Ascending aorta (tissue), 2 donors: ENCODE results near the gene TTLL10. TPM values are rescaled to one million over a fixed set of nuclear protein-coding genes. Genes with fewer than 3 reads are reported as not detected.

Experiments
- DNase-seq, 2 donors: peaks; one replicate each; pipeline ENCODE4 v3.0.0-alpha.2; 2019; ENCODE audit warnings: low spot score in 2 of 2
- H3K27ac ChIP-seq, 2 donors: fragments of 200-600 bp; sonication (generic); one replicate each; pipeline ENCODE4 v1.5.1; 2016 to 2017; ENCODE audit warnings: mild to moderate bottlenecking in 1 of 2
- H3K27me3 ChIP-seq: fragments of 200-600 bp; sonication (generic); one replicate; pipeline ENCODE4 v1.5.1; 2017
- H3K36me3 ChIP-seq, 2 donors: fragments of 200-600 bp; sonication (generic); one replicate each; pipeline ENCODE4 v1.5.1; 2016
- H3K4me1 ChIP-seq, 2 donors: fragments of 200-600 bp; sonication (generic); one replicate each; pipeline ENCODE4 v1.5.1; 2016 to 2017; ENCODE audit warnings: mild to moderate bottlenecking in 1 of 2
- H3K4me3 ChIP-seq, 2 donors: fragments of 200-600 bp; sonication (generic); one replicate each; pipeline ENCODE4 v1.5.1; 2016 to 2017; ENCODE audit warnings: mild to moderate bottlenecking in 1 of 2
- H3K9me3 ChIP-seq, 2 donors: fragments of 200-600 bp; sonication (generic); one replicate each; pipeline ENCODE4 v1.5.1; 2016
- intact Hi-C: fragments of 100-400 bp; cut with DNase I; formaldehyde crosslinking; loops from one replicate; pipeline ENCODE4 v1.15.1; 2023
- total RNA-seq: library from RNA; depleted of rRNA; stranded (reverse); fragments of >200 nt; gene quantifications from one replicate; pipeline ENCODE4 v1.1.0, GENCODE V29; 2016
- TF ChIP-seq, protein P1 (sequence below), 3 experiments: fragments of 200-600 bp in 2 of 3; fragments of 450-650 bp in 1 of 3; sonication (generic) in 2 of 3; IDR thresholded peaks; one replicate each; pipeline ENCODE4 v1.5.1; 2016 to 2019; ENCODE audit warnings: antibody characterized with exemption in 3 of 3, mild to moderate bottlenecking in 1 of 3, moderate library complexity in 1 of 3

Gene TTLL10
- total RNA-seq, 1 donor from 2014 or later = not detected

GRCh38 chr1:1244192-1244811 is 70.6 kb downstream of the TTLL10 start:
- TF ChIP-seq, protein P1, sequence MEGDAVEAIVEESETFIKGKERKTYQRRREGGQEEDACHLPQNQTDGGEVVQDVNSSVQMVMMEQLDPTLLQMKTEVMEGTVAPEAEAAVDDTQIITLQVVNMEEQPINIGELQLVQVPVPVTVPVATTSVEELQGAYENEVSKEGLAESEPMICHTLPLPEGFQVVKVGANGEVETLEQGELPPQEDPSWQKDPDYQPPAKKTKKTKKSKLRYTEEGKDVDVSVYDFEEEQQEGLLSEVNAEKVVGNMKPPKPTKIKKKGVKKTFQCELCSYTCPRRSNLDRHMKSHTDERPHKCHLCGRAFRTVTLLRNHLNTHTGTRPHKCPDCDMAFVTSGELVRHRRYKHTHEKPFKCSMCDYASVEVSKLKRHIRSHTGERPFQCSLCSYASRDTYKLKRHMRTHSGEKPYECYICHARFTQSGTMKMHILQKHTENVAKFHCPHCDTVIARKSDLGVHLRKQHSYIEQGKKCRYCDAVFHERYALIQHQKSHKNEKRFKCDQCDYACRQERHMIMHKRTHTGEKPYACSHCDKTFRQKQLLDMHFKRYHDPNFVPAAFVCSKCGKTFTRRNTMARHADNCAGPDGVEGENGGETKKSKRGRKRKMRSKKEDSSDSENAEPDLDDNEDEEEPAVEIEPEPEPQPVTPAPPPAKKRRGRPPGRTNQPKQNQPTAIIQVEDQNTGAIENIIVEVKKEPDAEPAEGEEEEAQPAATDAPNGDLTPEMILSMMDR (IDR thresholded peaks at IDR 0.05) = no peak
- intact Hi-C loops = no loop called here
- Histone ChIP-seq H3K36me3 (no peaks in the 10 kb centered on the region), H3K4me3 (no peak overlapping the region), H3K9me3 (no peaks in the 10 kb centered on the region), H3K27ac (no peak overlapping the region), H3K4me1 (peaks cover 0 to 3% of the 10 kb centered on the region in 2 donors), H3K27me3 (no peaks in the 10 kb centered on the region)
- no peak for DNase-seq

- no peak for DNase-seq
- Histone ChIP-seq H3K9me3 (no peaks in the 10 kb centered on the region), H3K27ac (no peak overlapping the region), H3K4me3 (no peak overlapping the region), H3K36me3 (no peaks in the 10 kb centered on the region), H3K27me3 (no peaks in the 10 kb centered on the region), H3K4me1 (peaks cover 0 to 3% of the 10 kb centered on the region in 2 donors)
- intact Hi-C loops = no loop called here
- TF ChIP-seq, protein P1 (IDR thresholded peaks at IDR 0.05) = no peak
Measured at GRCh38 chr1:1245178-1245816, 71.6 kb downstream of the TTLL10 start.

DNA sequence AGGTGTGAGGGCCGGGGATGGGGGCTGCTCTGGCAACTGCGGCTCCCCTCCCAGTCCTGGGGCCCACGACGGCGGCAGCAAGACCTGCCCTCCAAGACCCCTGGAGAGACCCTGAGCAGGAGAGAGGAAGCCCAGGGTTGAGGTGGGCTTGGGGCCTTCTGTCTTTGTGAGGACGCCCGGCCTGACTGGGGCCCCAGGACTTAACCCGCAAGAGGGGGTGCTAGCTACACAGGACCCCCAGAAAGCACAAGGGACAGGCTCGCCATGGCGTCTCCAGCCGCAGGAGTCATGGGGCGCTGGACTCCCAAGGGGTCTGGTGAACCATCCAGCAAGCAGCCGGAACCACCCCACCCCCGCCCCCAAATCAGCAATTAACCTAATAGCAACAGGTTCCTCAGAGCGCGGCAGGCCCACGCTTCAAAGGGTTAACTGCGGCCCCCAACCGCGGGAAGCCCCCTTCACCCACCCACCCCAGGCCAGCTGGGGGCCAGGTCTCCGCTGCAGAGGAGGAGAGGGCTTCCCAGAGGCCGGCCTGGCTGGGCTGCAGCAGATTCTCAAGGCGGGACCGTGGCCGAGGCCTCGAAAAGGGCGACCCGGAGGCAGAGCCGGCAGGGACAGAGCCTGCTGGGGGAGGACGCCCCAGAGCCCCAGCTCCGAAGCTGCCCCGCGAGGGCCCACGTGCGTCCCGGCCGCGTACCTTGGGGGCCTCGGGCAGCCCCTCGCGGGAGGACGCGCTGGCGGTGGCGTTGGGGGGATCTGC is 72.3 kb downstream of the TTLL10 start:
- Histone ChIP-seq H3K27ac (no peak overlapping the region), H3K4me1 (peaks cover 0 to 3% of the 10 kb centered on the region in 2 donors), H3K9me3 (no peaks in the 10 kb centered on the region), H3K36me3 (no peaks in the 10 kb centered on the region), H3K27me3 (no peaks in the 10 kb centered on the region), H3K4me3 (no peak overlapping the region)
- TF ChIP-seq, protein P1 (IDR thresholded peaks at IDR 0.05) = no peak
- intact Hi-C loops = no loop called here
- no peak for DNase-seq

- intact Hi-C loops = no loop called here
- H3K4me3 ChIP-seq = no peak within 1 kb of the TSS
- peaks cover 0 to 3% of the 10 kb centered on the region in 2 donors for H3K4me1 ChIP-seq
Measured at GRCh38 chr1:1246577-1247340, 73.1 kb downstream of the TTLL10 start, which contains the start of gene C1QTNF12. Gene C1QTNF12, minus strand, starts transcription at chr1:1246722. Its CDS starts 32 bp downstream, at chr1:1246690.

More at GRCh38 chr1:1246577-1247340, 73.1 kb downstream of the TTLL10 start, which contains the start of gene C1QTNF12:
- Histone ChIP-seq H3K27me3 (no peaks in the 10 kb centered on the region), H3K36me3 (no peaks in the 10 kb centered on the region), H3K27ac (no peak within 1 kb of the TSS), H3K9me3 (no peaks in the 10 kb centered on the region)
- TF ChIP-seq, protein P1 (IDR thresholded peaks at IDR 0.05) = no peak
- DNase-seq = no peak
